ENCODE data around the gene TPST2. TPM values are rescaled to one million over a fixed set of nuclear protein-coding genes. Genes with fewer than 3 reads are reported as not detected.
A peak's percentile ranks its signal among the peaks of the same experiment; 100 is the strongest.

Gene TPST2
- total RNA-seq, 1 donor from 2014 or later = 10.7 TPM

DNA sequence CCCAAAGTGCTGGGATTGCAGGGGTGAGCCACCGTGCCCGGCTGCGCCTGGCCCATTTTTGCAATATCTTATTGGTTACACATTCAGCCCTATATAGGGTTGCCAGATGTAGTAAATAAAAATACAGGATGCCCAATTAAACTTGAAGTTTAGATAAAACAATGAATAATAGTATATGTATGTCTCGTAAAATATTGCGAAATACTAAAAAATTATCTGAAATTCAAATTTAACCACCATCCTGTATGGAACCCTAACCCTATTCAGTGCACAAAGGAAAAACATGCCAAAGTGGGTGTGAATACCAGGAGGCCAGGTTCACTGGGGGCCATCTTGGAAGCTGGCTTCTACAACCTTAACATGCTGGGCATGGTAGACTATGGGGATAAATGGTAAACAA is 72.5 kb downstream of the TPST2 start:
- H3K4me1 Mint-ChIP-seq = peaks cover 20% of the 10 kb centered on the region
- no peak for DNase-seq (ENCODE audit: low read depth, low spot score)

DNA sequence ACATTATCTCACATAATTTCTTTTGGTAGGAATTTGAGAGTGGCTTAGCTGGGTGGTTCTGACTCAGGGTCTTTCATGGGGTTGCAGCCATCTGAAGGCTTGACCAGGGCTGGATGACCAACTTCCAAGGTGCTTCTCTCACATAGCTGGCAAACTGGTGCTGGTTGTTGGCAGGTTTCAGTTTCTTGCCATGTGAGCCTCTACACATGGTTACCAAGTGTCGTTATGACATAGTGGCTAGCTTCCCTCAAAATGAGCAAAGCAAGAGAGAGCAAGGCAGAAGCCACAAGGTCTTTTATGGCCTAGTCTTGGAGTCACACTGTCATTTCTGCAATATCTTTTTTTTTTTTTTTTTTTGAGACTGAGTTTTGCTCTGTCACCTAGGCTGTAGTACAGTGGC is 73.4 kb downstream of the TPST2 start:
- H3K4me3 Mint-ChIP-seq = no peak overlapping the region
- H3K4me1 Mint-ChIP-seq = peaks cover 29% of the 10 kb centered on the region
- H3K36me3 Mint-ChIP-seq (ENCODE audit: low read depth) = no peaks in the 10 kb centered on the region
- H3K27me3 Mint-ChIP-seq (ENCODE audit: low read depth) = no peaks in the 10 kb centered on the region
- H3K27ac Mint-ChIP-seq (ENCODE audit: unreplicated experiment) = no peak overlapping the region
- no peaks in the 10 kb centered on the region for H3K9me3 Mint-ChIP-seq
- TF ChIP-seq CTCF (conservative IDR thresholded peaks at IDR 0.05) = no peak
- no peak for DNase-seq (ENCODE audit: low read depth, low spot score)

More for the DNA sequence above, 72.5 kb downstream of the TPST2 start:
- H3K9me3 Mint-ChIP-seq = no peaks in the 10 kb centered on the region
- H3K36me3 Mint-ChIP-seq (ENCODE audit: low read depth) = no peaks in the 10 kb centered on the region
- no peak overlapping the region for H3K4me3 Mint-ChIP-seq
- no peaks in the 10 kb centered on the region for H3K27me3 Mint-ChIP-seq (ENCODE audit: low read depth)
- no peak overlapping the region for H3K27ac Mint-ChIP-seq (ENCODE audit: unreplicated experiment)
- TF ChIP-seq CTCF (conservative IDR thresholded peaks at IDR 0.05) = no peak

DNA sequence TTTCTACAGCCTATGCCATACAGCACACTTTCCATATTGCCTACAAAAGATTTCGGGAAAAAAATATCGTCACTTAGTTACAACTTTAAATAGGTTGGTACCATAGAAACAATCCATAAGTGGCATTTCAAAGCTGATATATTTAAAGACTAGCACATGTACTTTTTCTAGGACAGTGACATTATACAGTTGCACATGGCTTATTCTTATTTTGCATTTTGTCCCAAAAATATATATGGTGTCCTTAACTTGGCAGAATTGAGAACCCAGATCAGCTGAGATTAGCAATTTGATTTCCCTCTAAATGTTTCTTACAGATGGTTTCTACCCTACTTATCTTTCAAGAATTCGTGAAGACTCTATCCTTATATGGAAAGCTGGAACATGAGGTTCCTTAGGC is 74.0 kb downstream of the TPST2 start:
- TF ChIP-seq CTCF (conservative IDR thresholded peaks at IDR 0.05) = no peak
- no peaks in the 10 kb centered on the region for H3K36me3 Mint-ChIP-seq (ENCODE audit: low read depth)
- peaks cover 35% of the 10 kb centered on the region for H3K4me1 Mint-ChIP-seq
- DNase-seq (ENCODE audit: low read depth, low spot score) = no peak
- no peaks in the 10 kb centered on the region for H3K9me3 Mint-ChIP-seq
- H3K4me3 Mint-ChIP-seq = peak overlapping the region; percentile 31
- no peaks in the 10 kb centered on the region for H3K27me3 Mint-ChIP-seq (ENCODE audit: low read depth)
- H3K27ac Mint-ChIP-seq (ENCODE audit: unreplicated experiment) = no peak overlapping the region

DNA sequence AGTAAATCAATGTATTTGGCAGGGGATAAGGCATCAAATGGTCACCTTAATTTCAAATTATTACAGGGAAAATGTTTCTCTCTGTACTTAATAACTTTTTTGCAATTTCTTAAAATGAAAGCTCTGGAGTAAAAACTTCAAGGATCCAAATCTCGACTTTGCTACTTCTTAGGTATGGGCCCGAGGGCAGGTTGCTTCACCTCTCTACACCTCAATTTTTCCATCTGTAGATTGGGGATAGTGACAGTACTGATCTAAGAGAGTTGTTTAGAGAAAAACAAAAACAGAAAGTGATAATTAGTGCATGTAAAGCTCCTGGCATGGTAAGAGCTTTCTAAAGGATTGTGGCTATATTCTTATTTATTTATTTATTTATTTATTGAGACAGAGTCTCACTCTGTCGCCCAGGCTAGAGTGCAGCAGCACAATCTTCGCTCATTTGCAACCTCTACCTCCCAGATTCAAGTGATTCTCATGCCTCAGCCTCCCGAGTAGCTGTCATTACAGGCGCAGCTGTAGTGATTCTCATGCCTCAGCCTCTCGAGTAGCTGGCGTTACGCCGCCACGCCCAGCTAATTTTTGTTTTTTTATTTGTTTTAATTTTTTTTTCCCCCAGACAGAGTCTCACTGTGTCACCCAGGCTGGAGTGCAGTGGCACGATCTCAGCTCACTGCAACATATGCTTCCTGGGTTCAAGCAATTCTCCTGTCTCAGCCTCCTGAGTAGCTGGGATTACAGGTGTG is 75.3 kb downstream of the TPST2 start:
- TF ChIP-seq CTCF (conservative IDR thresholded peaks at IDR 0.05) = no peak
- peaks cover 39% of the 10 kb centered on the region for H3K4me1 Mint-ChIP-seq
- H3K9me3 Mint-ChIP-seq = no peaks in the 10 kb centered on the region
- H3K27me3 Mint-ChIP-seq (ENCODE audit: low read depth) = no peaks in the 10 kb centered on the region
- DNase-seq (ENCODE audit: low read depth, low spot score) = no peak
- peaks cover 4% of the 10 kb centered on the region for H3K36me3 Mint-ChIP-seq (ENCODE audit: low read depth)
- peak overlapping the region; percentile 52 for H3K4me3 Mint-ChIP-seq
- no peak overlapping the region for H3K27ac Mint-ChIP-seq (ENCODE audit: unreplicated experiment)

- TF ChIP-seq CTCF (conservative IDR thresholded peaks at IDR 0.05) = no peak
- Mint-ChIP-seq H3K27me3 (ENCODE audit: low read depth) (no peaks in the 10 kb centered on the region), H3K9me3 (no peaks in the 10 kb centered on the region), H3K27ac (ENCODE audit: unreplicated experiment) (no peak overlapping the region), H3K4me1 (peaks cover 39% of the 10 kb centered on the region), H3K4me3 (peak overlapping the region; percentile 99), H3K36me3 (ENCODE audit: low read depth) (peaks cover 9% of the 10 kb centered on the region)
- DNase-seq (ENCODE audit: low read depth, low spot score) = no peak
Measured at GRCh38 chr22:26513838-26514237, 76.1 kb downstream of the TPST2 start.
